NCI-H1694 treated with DMSO at 0.1 percent for 48 hours (cell line): ENCODE results near the gene AKR7A2.
"Not testable (repeated sequence)": the region's sequence is repeated elsewhere in the genome, so short reads cannot be mapped to it uniquely, and the experiment has no call there.

ENCODE experiments used
- DNase-seq: peaks from one replicate; lab custom pipeline; 2025; lab: John Stamatoyannopoulos, UW

Gene AKR7A2

DNA sequence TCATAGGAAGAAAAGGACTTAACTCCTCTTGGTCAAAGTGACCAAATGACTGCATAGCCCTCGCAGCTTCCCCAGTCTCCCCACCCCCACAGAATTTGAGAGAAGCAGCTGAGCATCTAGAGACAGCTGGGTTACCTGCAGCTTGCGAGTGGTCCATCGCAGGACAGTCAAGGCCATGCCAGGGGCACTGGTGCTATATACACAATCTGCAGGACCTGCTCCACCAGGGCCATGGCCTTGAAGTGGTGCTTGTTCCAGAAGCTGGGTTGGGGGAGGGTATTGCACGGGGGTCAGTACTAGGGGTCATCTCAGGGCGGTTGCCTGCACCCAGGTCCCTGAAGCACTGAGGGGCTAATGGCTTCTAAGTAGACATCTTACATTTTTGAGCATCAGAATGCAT is 49.9 kb downstream of the AKR7A2 start:
- no peak for DNase-seq

- DNase-seq = no peak
These were observed 51.5 kb downstream of the AKR7A2 start for GRCh38 chr1:19260211-19261138.

DNA sequence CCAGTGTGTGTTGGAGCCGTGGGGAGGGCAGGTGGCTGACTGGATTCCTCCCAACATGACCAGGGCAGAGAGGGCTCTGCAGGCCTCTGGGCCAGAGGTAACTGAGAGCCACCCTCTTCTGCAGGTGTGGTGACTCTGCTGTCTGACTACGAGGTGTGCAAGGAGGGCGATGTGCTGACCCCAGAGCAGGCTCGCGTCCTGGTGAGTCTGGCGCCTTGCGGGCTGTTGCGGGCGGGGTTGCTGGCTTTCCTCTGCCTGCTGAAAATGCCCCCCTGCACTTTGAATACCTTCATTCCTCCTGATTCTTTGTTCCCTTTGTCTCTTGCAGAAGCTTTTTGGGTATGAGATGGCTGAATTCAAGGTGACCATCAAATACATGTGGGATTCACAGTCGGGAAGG is 53.6 kb downstream of the AKR7A2 start:
- DNase-seq = no peak

GRCh38 chr1:19257178-19257914 is 54.6 kb downstream of the AKR7A2 start:
- no peak for DNase-seq

- DNase-seq = not testable (repeated sequence)
These were observed 55.6 kb downstream of the AKR7A2 start for GRCh38 chr1:19256301-19256700.

- DNase-seq = no peak
These were observed 56.7 kb downstream of the AKR7A2 start for GRCh38 chr1:19255288-19255687.

- DNase-seq = no peak
These were observed 57.5 kb downstream of the AKR7A2 start for GRCh38 chr1:19254416-19254815.
